Measurements from ENCODE around the gene DAND5.
"Not testable (repeated sequence)": the region's sequence is repeated elsewhere in the genome, so short reads cannot be mapped to it uniquely, and the experiment has no call there.

The DAND5 gene

DNA sequence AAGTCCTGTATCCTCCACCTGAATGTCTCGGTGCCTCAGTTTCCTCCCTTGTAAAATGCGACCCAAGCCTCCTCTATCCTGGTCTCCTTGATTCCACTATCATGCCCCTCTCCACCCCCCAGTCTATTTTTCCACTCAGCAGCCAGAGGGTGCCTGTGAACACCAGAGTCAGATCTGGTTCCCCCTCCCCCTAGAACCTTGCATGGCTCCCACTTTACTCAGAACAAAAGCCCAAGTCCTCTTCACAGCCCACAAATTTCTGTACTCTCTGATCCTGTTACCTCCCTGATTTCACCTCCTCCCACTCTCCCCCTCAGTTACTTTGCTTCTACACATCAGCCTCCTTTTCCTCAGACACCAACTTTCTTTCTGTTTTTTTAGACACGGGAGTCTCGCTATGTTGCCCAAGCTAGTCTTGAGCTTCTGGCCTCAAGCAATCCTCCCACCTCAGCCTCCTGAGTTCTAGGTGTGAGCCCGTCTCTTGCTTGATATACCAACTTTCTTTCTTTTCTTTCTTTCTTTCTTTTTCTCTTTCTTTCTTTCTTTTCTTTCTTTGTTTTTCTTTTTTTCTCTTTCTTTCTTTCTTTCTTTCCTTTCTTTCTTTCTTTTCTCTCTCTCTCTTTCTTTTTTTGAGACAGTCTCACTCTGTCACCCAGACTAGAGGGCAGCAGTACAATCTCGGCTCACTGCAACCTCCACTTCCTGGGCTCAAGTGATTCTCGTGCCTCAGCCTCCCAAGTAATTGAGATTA, 869 bp downstream of the DAND5 start:
- H3K4me3 ChIP-seq (ENCODE audit: low read depth, low read length): no peak overlapping the region
- no peak for DNase-seq (ENCODE audit: low read depth)
- TF ChIP-seq, protein P1, sequence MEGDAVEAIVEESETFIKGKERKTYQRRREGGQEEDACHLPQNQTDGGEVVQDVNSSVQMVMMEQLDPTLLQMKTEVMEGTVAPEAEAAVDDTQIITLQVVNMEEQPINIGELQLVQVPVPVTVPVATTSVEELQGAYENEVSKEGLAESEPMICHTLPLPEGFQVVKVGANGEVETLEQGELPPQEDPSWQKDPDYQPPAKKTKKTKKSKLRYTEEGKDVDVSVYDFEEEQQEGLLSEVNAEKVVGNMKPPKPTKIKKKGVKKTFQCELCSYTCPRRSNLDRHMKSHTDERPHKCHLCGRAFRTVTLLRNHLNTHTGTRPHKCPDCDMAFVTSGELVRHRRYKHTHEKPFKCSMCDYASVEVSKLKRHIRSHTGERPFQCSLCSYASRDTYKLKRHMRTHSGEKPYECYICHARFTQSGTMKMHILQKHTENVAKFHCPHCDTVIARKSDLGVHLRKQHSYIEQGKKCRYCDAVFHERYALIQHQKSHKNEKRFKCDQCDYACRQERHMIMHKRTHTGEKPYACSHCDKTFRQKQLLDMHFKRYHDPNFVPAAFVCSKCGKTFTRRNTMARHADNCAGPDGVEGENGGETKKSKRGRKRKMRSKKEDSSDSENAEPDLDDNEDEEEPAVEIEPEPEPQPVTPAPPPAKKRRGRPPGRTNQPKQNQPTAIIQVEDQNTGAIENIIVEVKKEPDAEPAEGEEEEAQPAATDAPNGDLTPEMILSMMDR (IDR thresholded peaks at IDR 0.05; ENCODE audit: control insufficient read depth, extremely low read depth, insufficient read depth): no peak

DNA sequence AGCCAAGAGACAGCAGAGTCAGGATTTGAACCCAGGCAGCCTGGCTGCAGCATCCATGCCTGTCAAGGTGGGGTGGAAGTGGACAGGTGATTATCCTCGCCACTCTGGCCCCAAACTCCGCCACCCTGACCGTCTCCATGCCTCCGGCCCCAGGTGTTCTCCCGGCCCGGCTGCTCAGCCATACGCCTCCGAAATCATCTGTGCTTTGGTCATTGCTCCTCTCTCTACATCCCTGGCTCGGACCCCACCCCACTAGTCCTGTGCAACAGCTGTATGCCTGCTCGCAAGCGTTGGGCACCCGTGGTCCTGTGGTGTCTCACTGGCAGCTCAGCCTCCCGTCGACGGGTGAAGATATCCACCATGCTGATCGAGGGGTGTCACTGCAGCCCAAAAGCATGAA, 3.9 kb downstream of the DAND5 start:
- TF ChIP-seq, protein P1 (IDR thresholded peaks at IDR 0.05; ENCODE audit: control insufficient read depth, extremely low read depth, insufficient read depth): no peak
- DNase-seq (ENCODE audit: low read depth): no peak

DNA sequence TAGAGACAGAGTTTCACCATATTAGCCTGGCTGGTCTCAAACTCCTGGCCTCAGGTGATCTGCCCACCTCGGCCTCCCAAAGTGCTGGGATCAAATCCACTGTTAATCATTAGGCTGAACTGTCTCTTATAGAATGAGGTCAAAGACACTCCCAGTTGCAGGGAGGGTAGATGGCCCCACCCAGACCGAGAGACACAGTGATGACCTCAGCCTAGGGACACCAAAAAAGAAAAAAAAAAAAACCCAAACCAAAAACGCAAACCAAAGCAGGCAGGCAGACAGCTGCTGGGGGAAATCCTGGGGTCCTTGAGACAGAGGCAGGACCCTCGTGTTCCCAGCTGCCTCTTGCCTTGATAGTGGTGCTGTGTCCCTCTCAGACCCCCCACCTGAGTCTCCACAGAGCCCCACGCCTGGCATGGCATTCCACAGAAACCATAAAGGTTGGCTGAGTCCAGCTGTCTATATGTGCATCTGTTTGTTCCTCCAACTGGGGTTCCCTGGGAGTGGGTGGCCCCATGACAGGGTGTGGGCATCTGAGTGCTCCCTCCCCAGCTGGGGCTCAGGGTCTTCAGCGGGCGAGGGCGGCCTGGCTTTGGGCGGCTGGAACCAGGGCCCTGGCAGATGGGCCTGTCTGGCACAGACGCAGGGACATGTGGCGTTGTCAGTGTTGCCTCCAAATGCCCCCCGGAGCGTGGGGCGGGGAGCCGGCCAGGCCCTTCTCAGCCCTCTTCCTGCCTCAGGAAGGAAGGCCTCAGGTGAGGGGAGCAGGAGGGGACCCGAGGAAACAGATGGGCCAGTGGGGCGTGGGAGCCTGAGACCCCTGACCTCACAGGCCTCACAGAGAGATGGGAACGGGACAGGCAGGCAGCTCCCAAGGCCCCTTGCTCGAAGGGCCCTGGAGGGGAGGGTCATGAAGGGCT, 5.2 kb downstream of the DAND5 start:
- DNase-seq (ENCODE audit: low read depth): no peak

More for the DNA sequence above, 3.9 kb downstream of the DAND5 start:
- H3K4me3 ChIP-seq (ENCODE audit: low read depth, low read length): no peak overlapping the region

DNA sequence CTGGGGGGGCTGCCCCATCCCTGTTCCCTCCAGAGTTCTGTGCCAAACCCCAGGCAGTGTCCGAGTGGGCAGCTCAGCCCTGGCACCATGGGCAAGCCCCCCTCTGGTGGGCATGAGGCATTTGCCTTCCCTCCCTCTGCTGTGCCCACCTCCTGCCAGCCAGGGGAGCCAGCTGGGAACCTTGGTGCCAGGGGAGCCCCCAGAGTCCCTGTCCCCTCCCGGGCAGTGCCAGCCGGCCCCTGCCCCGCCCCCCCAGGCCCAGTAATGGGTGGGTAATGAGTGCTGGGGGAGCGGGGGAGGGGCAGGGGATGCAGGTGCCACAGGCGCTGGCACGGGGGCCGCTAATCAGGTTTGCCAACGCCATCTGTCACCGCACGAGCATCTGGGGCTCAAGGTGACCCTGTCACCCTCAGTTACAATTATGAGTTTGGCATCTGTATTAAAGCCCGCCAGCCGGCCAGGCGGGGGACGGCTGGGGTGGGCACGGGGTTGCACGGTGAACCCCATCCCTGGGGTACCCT, 5.9 kb downstream of the DAND5 start:
- TF ChIP-seq, protein P1 (IDR thresholded peaks at IDR 0.05; ENCODE audit: control insufficient read depth, extremely low read depth, insufficient read depth): no peak
- no peak for DNase-seq (ENCODE audit: low read depth)
- H3K4me3 ChIP-seq (ENCODE audit: low read depth, low read length): no peak overlapping the region

More for the DNA sequence above, 5.2 kb downstream of the DAND5 start:
- TF ChIP-seq, protein P1 (IDR thresholded peaks at IDR 0.05; ENCODE audit: control insufficient read depth, extremely low read depth, insufficient read depth): no peak
- H3K4me3 ChIP-seq (ENCODE audit: low read depth, low read length): no peak overlapping the region

DNA sequence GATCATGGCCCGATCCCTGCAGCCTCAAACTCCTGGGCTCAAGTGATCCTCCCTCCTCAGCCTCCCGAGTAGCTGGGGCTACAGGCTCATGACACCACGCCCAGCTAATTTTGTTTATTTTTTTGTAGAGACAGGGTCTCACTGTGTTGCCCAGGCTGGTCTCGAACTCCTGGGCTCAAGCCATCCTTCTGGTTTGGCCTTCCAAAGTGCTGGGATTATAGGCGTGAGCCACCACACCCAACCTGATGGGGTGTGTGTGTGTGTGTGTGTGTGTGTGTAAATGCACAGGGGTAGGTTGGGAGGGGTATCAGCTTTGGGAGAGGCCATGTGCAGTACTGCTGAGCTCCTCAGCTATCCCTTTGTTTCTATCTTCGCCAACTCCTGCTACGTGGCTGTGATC, 6.7 kb downstream of the DAND5 start:
- not testable (repeated sequence) for DNase-seq (ENCODE audit: low read depth)

DNA sequence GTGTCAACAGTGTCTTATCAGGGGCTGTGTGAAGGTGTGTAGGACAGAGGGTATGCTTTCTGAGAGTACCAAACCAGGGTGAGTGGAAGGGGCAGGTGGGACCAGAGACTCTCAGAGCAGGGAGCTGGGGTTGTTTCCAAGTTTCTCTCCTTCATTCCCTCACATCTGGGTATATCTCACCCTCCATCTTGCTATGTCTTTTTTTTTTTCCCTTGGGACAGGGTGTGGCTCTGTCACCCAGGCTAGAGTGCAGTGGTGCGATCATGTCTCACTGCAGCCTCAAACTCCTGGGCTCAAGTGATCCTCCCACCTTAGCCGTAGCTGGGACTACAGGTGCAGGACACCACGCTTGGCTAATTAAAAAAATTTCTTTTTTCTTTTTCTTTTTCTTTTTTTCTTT, 10.6 kb downstream of the DAND5 start:
- DNase-seq (ENCODE audit: low read depth): no peak
- TF ChIP-seq, protein P1 (IDR thresholded peaks at IDR 0.05; ENCODE audit: control insufficient read depth, extremely low read depth, insufficient read depth): no peak
- H3K4me3 ChIP-seq (ENCODE audit: low read depth, low read length): no peak overlapping the region

More for the DNA sequence above, 6.7 kb downstream of the DAND5 start:
- not testable (repeated sequence) for H3K4me3 ChIP-seq (ENCODE audit: low read depth, low read length)

DNA sequence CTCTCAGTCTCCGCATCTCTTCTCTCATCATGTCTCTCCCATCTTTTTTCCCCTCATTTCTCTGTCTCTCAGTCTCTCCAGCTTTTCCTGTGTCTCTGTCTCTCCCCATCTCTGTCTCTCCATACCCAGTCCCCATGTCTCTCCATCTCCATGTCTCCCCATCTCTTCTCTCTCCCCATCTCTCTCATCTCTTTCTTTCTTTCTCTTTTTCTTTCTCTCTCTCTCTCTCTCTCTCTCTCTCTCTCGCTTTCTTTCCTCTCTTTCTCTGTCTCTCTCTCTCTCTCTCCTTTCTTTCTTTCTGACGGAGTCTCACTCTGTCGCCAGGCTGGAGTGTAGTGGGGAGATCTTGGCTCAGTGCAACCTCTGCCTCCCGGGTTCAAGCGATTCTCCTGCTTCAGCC, 13.3 kb downstream of the DAND5 start:
- TF ChIP-seq, protein P1 (IDR thresholded peaks at IDR 0.05; ENCODE audit: control insufficient read depth, extremely low read depth, insufficient read depth): no peak
- no peak overlapping the region for H3K4me3 ChIP-seq (ENCODE audit: low read depth, low read length)
- no peak for DNase-seq (ENCODE audit: low read depth)
